Glomerular visceral epithelial cell (primary cell): ENCODE measurements around the gene CNNM3.

Experiments
- DNase-seq: peaks from one replicate; pipeline ENCODE4 v3.0.0-alpha.2; 2016; ENCODE audit errors: extremely low spot score

The CNNM3 gene

GRCh38 chr2:96816836-96817702, 1.0 kb downstream of the CNNM3 start:
- DNase-seq: no peak

- no peak for DNase-seq
Observed at GRCh38 chr2:96817882-96818281, 1.8 kb downstream of the CNNM3 start.

- no peak for DNase-seq
Observed at GRCh38 chr2:96819128-96819875, 3.2 kb downstream of the CNNM3 start.

- DNase-seq: no peak
Observed at GRCh38 chr2:96819876-96820511, 3.9 kb downstream of the CNNM3 start.

GRCh38 chr2:96821113-96821675, 5.1 kb downstream of the CNNM3 start:
- no peak for DNase-seq

- no peak for DNase-seq
Observed at GRCh38 chr2:96822786-96823185, 6.7 kb downstream of the CNNM3 start.

GRCh38 chr2:96823198-96823597, 7.1 kb downstream of the CNNM3 start:
- no peak for DNase-seq

- DNase-seq: peak; percentile 42
Observed at GRCh38 chr2:96824079-96824870, 8.2 kb downstream of the CNNM3 start.

GRCh38 chr2:96825057-96825456, 9.0 kb downstream of the CNNM3 start:
- DNase-seq: no peak

- DNase-seq: no peak
Observed at GRCh38 chr2:96826546-96827278, 10.6 kb downstream of the CNNM3 start.

- no peak for DNase-seq
Observed at GRCh38 chr2:96828436-96828835, 12.4 kb downstream of the CNNM3 start.

GRCh38 chr2:96828874-96829273, 12.8 kb downstream of the CNNM3 start:
- no peak for DNase-seq

- no peak for DNase-seq
Observed at GRCh38 chr2:96830044-96830562, 14.0 kb downstream of the CNNM3 start.

GRCh38 chr2:96831679-96832078, 15.6 kb downstream of the CNNM3 start:
- DNase-seq: no peak

GRCh38 chr2:96832408-96832753, 16.3 kb downstream of the CNNM3 start:
- DNase-seq: no peak

GRCh38 chr2:96832754-96833507, 16.9 kb downstream of the CNNM3 start:
- DNase-seq: no peak

- no peak for DNase-seq
Observed at GRCh38 chr2:96835830-96836229, 19.8 kb downstream of the CNNM3 start.

GRCh38 chr2:96837575-96837974, 21.5 kb downstream of the CNNM3 start:
- no peak for DNase-seq

- DNase-seq: no peak
Observed at GRCh38 chr2:96838345-96839292, 22.6 kb downstream of the CNNM3 start.
